Measurements from ENCODE around the gene DEDD2. TPM values are rescaled to one million over a fixed set of nuclear protein-coding genes. Genes with fewer than 3 reads are reported as not detected.

The DEDD2 gene
- total and polyA plus RNA-seq, 3 donors from 2014 or later: 40.7 to 80.0 (median 54.4) TPM

GRCh38 chr19:42219812-42220750 lies 2.6 kb upstream of the DEDD2 start, which contains the start of gene ZNF526:
ZNF526 (plus strand) TSS chr19:42220312; CDS start chr19:42224404, 4,092 bp downstream.
- WGBS, 2 donors: 1% methylated on average over 39 to 53 of the region's 53 CpGs
- no peaks in the 10 kb centered on the region for H3K36me3 ChIP-seq (ENCODE audit: low read depth, missing control alignments)
- peak; percentile 98 for DNase-seq
- H3K27ac ChIP-seq: peak within 1 kb of the TSS; percentile 75 to 85
- H3K9me3 ChIP-seq: no peaks in the 10 kb centered on the region
- H3K27me3 ChIP-seq: no peaks in the 10 kb centered on the region
- peaks cover 31% of the 10 kb centered on the region for H3K4me1 ChIP-seq
- intact Hi-C loops (cut with DNase I; ENCODE audit: low total_unique reads): no loop called here
- TF ChIP-seq POLR2A (IDR thresholded peaks at IDR 0.05) (peak; percentile 49), CTCF (IDR thresholded peaks at IDR 0.05) (no peak)
- H3K4me3 ChIP-seq: peak within 1 kb of the TSS; percentile 71 to 81

- no peak for TF ChIP-seq POLR2A (IDR thresholded peaks at IDR 0.05)
- TF ChIP-seq CTCF (IDR thresholded peaks at IDR 0.05): no peak
- Histone ChIP-seq H3K4me1 (peaks cover 31% of the 10 kb centered on the region), H3K27me3 (no peaks in the 10 kb centered on the region), H3K27ac (peak overlapping the region; percentile 90 to 97), H3K36me3 (ENCODE audit: low read depth, missing control alignments) (no peaks in the 10 kb centered on the region), H3K9me3 (no peaks in the 10 kb centered on the region), H3K4me3 (peak overlapping the region; percentile 74 to 92)
- peak; percentile 56 for DNase-seq
- WGBS, 2 donors: 1 to 2% methylated on average over 20 to 68 of the region's 79 CpGs
- intact Hi-C loops (cut with DNase I; ENCODE audit: low total_unique reads): no loop called here
These were observed 591 bp downstream of the DEDD2 start for GRCh38 chr19:42216653-42217519.

DNA sequence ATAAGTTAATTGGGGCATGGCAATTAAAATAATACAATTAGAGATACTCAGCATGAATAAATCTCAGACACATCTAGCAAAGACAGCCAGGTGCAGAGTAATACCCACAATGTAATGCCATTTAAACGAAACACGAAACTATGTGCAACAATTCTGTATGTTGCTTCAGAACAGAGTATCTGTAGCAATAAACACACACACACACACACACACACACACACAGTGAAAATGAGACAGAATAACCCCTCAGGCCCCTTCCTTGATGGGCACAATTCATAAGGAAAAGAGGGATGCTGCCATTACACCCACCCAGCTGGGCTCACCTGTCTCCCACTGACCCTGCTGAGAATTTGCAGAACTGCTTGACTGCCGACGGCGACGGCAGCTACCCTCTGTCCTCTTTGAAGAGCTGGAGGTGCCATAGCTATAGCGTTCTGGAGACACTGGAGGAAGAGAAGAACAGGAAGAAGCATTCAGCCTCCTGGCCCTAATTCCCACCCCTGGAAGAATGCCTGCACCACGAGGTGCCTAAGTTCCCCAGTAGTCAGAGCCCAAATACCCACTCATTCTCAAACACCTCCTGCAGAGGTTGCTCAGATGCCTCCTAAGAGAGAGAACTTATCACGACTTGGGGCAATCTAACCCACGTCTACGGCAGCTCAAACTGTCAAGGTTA lies 2.5 kb downstream of the DEDD2 start:
- Histone ChIP-seq H3K4me1 (peaks cover 20% of the 10 kb centered on the region), H3K4me3 (no peak overlapping the region), H3K9me3 (no peaks in the 10 kb centered on the region), H3K27me3 (no peaks in the 10 kb centered on the region), H3K27ac (no peak overlapping the region), H3K36me3 (ENCODE audit: low read depth, missing control alignments) (no peaks in the 10 kb centered on the region)
- no peak for TF ChIP-seq POLR2A (IDR thresholded peaks at IDR 0.05)
- TF ChIP-seq CTCF (IDR thresholded peaks at IDR 0.05): no peak
- intact Hi-C loops (cut with DNase I; ENCODE audit: low total_unique reads): no loop called here
- DNase-seq: no peak
- WGBS, 2 donors: 62 to 79% methylated on average over 6 to 11 of the region's 11 CpGs

DNA sequence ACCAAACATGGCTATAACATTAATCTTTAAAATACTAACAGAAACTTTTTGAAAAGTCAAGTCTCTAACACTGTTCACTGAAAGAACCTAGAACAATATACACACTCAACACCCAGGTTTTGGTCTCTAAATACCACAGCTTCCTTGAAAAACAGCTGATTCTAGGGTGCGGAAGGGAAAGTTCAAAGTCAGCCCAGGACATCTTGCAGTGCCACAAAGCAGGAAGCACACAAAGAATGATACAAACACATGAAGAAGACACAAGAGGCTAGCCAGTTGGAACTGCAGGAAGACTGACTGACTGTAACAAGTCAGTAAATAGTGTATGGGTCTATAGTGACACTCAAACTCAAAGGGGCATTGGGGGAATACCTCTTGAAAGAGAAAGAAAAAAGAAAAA lies 4.6 kb downstream of the DEDD2 start:
- WGBS, 2 donors: 73 to 83% methylated on average over 1 of the region's 1 CpG
- H3K9me3 ChIP-seq: no peaks in the 10 kb centered on the region
- DNase-seq: no peak
- peaks cover 10% of the 10 kb centered on the region for H3K4me1 ChIP-seq
- intact Hi-C loops (cut with DNase I; ENCODE audit: low total_unique reads): no loop called here
- no peak for TF ChIP-seq POLR2A (IDR thresholded peaks at IDR 0.05)
- no peak for TF ChIP-seq CTCF (IDR thresholded peaks at IDR 0.05)
- H3K36me3 ChIP-seq (ENCODE audit: low read depth, missing control alignments): no peaks in the 10 kb centered on the region
- no peak overlapping the region for H3K27ac ChIP-seq
- no peak overlapping the region for H3K4me3 ChIP-seq
- H3K27me3 ChIP-seq: no peaks in the 10 kb centered on the region

All from testis (tissue), 3 donors.